NCI-H526 (cell line): ENCODE data around the gene TMEM185A.
"Not testable (repeated sequence)": the region's sequence is repeated elsewhere in the genome, so short reads cannot be mapped to it uniquely, and the experiment has no call there.

ENCODE experiments used
- DNase-seq, 2 experiments: peaks; one replicate each; lab custom pipeline; 2025; lab: John Stamatoyannopoulos, UW

TMEM185A gene

DNA sequence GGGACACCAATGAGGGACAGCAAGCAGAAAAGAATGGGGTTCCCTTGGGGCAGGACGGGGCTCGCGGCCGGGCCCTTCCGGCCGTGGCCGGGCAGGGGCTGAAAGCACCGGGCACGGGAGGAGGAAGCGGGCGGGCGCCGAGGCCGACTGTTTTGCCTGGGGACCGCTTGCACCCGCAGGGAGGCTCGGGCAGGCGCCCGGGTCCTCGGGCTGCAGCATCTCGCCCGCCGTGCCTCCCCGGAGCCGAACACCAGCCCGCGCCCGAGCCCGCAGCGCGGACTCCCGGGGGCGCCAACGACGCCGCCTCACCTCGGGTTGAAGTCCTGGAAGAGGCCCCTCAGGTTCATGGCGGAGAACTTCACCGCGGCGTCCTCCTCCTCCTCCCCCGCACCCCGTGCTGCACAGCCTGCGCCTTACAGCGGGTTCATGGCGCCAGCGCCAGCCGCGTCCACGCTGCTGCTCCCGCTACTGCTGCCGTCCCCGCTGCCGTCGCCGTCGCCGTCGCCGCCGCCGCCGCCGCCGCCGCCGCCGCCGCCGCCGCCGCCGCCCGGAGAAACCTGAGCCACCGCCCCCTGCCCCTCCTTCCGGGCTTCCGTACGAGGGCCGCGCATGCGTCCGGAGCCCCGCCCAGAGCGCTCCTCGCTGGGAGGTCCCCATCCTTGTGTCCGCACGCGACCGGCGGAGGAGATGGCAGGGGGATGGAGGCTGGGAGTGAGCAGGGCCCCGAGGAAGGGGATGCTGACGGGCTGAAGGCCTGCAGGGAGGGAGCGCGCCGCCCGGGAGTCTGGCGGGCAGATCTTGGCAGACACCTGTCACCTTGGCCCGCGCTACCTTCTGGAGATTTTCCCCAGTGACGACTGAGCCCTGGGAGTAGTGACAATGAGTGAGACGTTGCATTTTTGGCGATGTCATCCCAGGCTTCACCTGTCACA, at the start of gene TMEM185A:
Gene TMEM185A, minus strand, starts transcription at position 559 of the 932 bp plus-strand sequence. Its CDS starts 212 bp downstream, at position 347.
- peak; percentile 10 to 72 for DNase-seq

DNA sequence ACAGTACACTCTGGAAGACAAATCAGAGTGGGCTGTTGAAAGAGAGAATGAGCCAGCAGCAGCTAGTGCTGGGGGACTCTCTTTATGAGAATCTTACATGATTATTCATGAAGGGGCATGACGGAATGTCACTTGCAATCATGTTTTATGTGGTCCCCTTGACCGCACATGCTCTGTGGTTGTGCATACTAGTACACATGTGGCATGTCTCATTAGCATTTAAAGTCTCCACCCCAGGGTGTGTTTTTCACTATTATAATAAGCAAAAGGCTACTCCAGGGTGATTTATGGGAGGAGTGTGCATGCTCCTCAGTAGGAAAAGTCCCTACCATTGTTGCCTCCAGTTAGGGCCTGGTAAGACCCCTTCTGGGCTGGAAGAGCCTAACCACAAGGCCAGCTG, 49.6 kb upstream of the TMEM185A start:
- no peak for DNase-seq

DNA sequence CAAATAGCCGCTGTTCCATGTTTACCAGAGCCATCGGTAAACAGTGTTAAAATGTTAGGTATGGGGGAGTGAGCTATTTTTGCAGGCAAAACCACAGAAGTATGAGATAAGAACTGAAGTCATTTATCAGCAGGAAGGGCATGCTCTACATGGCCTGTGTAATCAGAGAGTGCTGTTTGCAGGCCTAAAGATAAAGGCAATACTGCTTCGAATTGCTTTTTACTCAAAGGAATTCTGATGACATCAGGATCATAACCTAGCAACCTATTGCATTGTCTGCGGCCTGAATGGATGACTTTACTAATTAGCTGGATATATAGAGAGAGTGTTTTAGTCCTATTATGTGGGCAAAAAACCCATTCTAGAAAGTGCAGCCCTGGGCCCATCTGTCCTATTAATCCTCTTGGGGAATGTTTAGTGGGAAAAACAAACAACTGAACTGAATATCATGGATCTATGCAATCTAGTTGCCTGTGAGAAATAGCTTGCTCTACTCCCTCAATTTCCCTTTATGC, 47.6 kb upstream of the TMEM185A start:
- not testable (repeated sequence) for DNase-seq

DNA sequence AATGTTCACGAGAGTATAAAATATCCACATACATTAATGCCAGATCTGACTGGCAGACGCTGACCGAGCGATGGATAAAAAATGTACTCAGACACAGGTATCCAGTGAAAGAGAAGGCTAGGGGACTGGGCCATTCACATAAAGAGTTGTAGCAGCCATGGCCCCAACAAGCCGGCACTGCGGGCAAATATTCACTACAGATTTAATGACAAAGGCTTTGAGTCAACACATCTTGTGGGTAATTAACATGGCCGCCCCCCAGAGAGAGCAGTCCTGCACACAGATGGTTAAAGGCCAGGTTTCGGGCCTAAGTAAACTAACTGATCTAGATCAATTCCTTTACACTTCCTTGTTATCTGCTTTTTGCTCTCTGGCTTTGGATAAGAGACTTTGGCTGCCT, 44.0 kb upstream of the TMEM185A start:
- DNase-seq, result not testable (repeated sequence)

DNA sequence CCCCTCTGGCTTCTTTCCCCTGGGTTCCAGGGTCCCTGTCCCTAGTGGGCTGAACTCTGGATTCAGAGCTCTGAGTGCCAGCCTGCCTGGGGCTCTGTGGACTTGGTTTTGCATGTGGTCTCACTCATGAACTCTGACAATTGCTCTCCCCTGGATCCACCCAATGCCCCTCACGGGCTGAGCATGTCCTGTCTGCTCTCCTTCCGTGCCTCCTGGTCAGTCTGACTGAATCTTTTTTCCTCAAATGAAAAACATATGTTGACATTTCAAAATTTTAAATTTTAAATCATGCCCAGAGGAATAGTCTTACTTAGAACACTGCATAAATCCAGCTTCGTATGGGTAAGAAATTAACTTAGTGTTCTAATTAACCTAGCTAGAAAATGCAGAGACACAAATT, 43.5 kb upstream of the TMEM185A start:
- not testable (repeated sequence) for DNase-seq

DNA sequence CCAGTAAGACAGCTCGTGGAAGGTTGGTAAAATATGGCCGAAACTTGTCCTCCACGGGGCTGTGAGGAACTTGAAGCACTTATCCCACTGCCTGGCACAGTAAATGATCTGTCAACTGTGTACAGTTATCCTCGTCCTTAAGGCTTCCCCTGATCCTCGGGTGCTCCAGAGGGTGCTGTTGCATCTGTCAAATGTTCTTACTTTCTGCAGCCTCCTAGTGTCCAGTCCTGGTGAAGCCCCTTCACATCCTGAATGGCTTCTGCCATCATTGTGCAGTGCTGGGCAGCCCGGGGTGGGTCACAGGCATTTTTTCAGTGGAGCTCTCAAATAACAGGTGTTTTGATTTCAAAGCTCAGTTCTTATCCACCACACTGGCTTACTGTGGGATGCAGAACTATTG, 29.0 kb upstream of the TMEM185A start:
- DNase-seq, result not testable (repeated sequence)

DNA sequence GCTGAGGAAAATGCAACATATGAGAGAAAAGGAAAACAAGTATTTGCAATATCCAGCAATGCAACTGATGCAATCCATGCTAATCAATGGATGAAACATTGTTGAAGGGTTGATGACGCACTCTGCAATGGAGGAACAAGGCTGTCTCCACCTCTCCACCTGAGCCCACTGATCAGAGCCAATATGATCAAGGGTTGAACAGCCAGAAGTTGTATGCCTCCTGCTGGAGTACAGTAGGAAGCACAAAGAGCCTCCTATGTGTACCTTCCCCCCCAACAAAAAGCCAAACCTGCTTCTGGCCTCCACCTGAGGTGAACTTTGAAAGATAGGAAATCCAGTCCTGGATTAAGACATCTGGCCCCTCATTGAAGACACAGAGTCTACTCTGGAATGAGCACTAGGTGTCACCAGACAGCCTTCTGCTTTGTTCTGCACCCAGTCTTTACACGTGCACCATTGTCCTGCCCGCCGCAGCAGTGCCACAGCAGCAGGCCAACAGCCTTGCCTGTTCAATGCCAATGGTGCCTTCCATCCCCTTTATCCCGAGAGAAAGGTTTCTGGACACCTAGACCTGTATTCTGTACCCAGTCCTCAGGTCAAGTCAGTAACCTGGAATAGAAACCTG, 24.8 kb upstream of the TMEM185A start:
- not testable (repeated sequence) for DNase-seq

DNA sequence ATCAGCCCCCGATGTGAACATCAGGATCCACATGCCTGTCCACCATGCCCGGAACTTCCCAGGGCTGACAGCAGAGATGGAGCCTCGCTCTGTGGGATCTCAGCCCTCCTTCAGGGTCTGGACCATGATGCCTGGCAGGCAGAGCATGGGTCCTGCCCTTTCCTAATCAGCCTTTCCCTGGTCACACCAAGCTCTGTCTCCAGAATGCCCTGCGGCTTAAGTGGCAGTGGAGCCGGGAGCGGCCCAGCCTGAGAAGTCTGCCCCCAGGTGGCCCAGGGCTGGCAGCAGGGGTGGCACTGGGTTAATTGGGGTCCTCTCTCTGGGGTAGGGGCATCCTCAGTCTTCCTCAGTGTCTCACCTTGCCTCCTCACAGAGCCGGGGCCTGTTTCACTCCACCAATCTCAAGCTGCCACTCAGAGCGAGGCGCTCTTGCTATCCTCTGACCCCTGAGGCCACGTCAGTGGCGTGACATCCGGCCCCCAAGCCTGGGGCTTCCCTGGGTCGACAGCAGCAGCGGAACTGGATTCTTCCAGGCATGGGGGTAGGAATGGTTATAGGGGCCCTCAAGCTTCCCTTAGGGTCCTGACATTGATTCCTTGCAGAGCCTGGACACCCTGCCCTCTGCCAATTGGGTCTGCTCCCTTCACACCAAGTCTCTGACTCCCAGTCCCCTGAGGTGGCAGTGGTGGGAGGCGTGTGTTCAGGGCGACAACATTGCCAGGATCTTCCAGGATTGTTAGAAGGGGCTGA, 20.8 kb upstream of the TMEM185A start:
- no peak for DNase-seq

DNA sequence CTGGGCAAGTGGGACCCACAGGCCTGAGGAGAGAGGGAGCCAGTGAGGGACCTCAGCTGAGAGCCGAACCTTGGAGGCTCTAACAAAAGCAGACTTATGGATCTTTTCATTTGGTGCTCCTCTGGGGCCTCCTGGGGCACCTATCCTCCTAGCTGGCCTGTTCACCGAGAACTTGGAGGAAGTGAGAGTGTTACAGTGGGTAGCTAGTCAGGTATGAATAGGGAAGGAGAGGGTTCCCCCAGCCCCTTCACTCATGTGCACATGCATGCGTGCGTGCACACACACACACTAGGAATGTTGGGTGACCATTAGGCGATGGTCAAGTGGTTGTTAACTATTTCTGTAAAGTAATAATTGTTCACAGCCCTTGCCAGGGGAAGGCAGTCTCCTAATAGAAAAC, 18.6 kb upstream of the TMEM185A start:
- no peak for DNase-seq

DNA sequence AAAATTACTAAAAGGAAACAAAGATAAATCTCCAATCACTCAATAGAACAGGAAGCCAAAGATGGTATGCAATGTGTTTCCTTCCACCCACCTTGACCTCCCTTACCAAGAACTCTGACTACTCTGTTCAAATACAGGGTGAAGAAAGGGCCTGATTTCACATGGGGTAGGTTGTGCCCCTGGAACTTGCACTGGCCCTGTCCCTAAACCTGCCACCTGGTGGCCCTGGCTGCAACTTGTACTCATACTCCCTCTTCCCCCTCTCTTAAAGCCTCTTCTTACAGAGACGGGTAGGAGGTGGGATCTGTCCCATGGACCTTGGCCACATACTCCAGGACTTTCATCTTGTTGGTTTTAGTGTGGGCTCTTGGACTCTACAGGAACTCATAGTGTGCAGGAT, 17.3 kb upstream of the TMEM185A start:
- no peak for DNase-seq

DNA sequence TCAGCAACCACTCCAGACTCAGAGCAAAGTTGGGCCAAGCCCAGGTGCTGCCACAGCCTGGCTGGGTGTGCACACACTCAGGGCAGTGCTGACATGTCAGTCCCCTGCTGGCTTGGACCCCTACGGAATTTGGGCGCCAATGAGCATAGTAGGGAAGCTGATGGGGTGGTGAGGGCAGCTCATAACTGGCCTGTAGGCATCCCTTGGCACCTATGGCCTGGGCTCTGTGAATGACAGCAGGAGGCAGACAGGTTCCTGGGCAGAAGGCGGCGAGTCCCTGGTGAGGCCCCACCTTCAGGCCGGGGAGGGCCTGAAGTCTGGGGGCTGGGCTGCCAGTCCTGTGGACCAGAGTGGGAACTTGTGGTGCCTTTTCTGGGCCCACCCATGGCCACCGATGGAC, 15.9 kb upstream of the TMEM185A start:
- DNase-seq, result no peak

DNA sequence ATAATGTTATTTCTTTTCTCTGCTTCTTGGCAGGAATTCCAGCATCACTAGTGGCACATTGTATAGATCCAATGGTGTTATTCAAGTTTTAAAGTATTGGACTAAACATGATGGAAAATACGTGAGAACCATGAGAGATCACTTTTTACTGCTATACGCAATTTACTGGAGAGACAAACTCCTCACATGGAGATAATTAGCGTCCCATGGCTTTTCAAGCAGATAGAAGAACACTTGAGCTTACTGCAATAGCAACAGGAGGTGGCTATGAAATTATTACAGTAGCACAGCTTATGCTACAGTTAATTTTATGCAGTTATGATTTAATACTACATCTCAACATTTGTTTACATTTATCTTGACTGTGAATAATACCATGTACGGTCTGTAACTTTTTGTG, 11.9 kb upstream of the TMEM185A start:
- no peak for DNase-seq

DNA sequence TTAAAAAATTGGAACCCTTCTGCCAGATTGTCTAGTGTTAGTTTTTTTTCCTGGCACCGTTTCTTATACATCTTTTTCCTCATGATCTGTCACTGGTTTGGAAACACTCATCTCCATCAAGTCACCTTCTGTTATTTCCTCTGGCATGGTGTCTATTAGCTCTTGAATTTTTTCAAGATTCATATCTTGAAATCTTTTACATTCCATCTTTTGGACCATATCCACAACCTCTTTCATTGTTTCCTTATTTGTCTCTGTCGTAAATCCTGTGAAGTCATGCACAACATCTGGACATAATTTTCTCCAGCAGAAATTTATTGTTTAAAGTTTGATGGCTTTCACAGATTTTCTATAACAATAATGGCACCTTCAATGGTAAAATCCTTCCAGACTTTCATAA, 10.2 kb upstream of the TMEM185A start:
- no peak for DNase-seq

DNA sequence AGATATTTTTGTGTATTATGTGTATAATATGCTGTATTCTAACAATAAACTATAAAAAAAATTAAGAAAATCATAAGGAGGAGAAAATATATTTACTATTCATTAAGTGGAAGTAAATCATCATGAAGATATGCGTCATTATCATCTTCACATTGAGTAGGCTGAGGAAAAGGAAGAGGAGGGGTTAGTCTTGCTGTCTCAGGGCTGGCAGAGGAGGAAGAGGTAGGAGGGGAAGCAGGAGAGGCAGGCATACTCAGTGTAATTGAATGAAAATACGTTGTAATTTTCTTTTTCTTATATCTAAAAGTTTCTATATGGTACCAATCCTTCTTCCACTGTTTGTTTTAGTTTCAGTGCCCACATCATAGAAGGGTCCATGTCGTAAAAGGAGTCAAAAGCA, 9.8 kb upstream of the TMEM185A start:
- no peak for DNase-seq

DNA sequence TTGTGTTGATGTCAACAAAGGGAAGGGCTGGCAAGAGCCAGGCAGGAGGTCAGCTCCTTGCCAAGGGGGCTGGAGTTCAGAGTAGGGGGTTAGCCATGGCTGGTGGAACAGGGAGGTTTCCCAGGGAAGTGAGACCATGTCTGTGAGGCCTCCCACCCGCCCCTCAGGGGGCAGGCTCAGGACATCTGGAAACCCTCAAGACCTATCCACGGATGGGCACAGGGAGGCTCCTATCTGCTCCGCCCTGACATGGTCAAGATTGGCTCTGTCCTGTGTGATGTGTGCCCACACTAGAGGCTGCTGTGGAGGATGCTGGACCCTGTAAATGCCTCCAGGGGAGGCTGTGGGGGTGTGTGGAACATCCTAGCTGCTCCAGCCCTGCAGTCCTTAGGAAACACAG, 8.0 kb upstream of the TMEM185A start:
- no peak for DNase-seq

DNA sequence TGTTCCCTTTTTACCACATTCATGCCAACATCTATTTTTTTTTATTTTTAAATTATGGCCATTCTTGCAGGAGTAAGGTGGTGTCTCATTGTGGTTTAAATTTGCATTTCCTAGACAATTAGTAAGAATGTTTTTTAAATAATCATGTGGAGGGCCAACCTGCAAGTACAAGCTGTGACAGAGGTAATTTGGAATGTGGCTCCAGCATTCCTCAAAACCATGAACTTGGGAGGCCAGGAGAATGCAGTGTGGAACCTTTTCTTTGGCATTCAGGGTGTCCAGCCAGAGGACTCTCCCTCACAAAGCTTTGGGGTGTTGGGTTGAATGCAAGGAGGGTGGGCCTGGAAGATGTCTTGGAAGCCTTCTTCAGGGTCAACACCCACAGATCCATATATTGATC, 7.3 kb upstream of the TMEM185A start:
- no peak for DNase-seq

DNA sequence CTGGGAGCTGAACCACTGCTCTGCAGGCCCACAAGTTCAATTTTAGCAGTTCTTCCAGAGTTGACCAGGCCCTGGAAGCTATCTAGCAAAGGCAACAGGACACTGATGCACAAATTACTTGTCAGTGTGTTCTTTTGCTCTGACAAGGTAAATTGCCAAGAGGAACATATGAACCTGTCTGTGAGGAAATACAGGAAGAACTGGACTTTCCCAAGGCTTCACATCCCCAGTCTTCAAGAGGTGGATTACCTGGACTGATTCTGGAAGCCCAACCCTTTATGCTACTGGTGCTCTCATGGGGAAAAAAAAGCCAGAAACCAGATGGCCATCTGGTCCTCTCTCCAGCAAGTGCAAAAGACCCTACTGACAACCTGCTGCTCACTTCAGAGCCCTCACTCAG, 1.9 kb upstream of the TMEM185A start:
- DNase-seq, result no peak

DNA sequence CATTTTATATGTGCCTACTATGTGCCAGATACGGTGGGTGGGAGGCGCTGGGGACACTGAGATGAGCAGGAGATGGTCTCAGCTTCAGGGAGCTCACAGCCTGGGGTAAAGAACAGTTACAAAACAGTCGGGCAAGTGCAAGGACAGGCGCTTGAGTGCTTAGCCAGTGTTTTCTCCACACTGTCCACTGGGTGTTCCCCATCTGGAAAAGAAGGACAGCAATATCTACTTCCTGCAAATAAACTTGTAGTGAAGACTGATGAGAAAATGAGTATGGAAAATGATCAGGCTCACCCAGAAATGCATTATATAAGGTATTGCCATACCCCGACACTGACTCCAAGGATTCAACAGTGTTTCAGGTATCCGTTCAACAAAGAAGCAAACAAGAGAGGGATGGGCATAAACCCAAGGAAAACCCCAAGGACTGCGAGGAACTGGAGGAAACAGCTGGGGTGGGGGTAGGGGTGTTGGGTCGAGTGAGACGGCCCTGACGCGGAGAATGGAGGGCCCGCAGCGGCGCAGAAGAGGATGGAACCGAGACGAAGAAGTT, 835 bp downstream of the TMEM185A start:
- peak in 1 of 2 experiments; percentile 6 for DNase-seq

DNA sequence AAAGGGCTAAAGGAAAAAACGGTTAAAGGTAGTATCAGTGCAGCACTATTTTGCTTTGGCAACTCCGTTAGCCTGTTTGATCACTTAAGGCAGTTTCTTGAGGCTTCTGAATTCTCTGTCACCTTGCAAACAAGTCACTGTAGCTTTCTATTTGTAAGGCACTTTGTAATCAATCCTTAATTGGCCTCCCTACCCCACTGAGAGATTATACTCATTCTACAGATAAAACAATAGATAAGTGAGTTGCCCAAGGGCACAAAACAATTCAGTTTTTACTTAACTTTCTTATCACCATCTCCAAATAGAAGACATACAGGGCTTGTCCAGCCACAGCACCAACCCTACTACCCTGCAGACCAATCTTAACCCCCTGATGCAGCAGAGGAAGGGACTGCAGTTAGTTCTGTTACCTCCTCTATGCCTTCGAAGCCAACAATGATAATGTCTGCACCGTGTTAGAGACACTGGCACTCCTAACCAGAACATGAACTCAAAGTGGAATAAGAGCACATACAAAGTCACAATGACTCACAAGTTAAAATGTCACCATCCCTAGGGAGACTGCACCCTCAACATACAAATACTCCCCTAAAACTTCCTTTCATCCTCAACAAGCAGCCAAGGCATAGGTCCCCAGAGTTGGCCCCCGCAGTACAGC, 1.7 kb downstream of the TMEM185A start:
- DNase-seq, result no peak

DNA sequence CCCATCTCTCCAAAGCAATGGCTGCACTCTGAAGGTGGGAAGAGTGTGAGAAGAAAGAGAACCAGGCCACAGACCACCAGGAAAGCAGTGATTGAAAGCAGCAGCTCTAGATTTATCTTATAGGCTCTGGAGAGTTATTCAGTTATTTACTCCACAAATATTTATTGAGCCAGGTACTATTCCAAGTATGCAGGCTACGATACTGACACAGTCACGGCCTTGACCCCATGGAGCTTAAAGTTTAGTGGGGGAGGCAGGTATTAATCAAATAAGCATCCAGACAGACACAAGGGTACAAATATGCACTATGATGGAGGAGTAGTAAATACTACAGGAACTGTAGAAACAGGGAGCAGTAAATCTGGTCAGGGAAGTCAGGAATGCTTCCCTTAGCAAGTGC, 2.8 kb downstream of the TMEM185A start:
- no peak for DNase-seq

DNA sequence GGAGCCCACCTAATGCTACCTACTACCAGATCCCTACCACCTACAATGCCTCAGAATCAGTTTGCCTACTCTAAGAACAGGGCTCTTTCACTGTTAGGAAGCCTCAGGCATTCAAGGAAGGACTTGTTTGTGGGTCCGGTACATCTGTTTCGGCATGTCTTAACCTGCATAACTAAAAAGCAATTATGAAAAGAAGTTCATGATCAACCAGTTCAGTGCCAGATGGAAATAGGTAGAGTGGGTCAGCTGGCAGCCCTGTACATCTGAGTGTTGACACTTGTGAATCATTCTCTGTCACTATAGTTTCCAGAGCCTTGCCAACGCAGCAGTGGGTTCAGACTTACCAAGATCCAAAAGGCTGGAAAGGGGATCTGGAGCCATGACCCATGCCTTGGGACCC, 3.3 kb downstream of the TMEM185A start:
- DNase-seq, result peak in 1 of 2 experiments; percentile 21

DNA sequence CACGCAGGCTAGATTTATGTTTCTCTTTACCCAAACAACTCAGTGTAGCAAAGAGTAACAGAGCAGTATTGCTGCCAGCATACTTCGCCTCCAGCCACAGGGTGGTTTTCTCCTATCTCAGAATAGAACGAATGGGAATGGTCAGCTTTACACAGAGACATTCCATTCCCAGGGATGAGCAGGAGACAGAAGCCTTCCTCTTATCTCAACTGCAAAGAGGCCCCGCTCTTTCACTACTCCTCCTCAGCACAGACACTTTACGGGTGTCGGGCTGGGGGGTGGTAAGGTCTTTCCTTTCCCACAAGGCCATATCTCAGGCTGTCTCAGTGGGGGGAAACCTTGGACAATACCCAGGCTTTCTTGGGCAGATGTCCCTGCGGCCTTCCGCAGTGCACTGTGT, 4.8 kb downstream of the TMEM185A start:
- DNase-seq, result not testable (repeated sequence)
